T-helper 1 cell (primary cell): ENCODE measurements around the gene YWHAG.
"Not testable (repeated sequence)": the region's sequence is repeated elsewhere in the genome, so short reads cannot be mapped to it uniquely, and the experiment has no call there.

Source experiments
- DNase-seq, 5 donors: peaks; one replicate each; pipeline ENCODE4 v3.0.0-alpha.2; 2012 to 2020

The YWHAG gene

DNA sequence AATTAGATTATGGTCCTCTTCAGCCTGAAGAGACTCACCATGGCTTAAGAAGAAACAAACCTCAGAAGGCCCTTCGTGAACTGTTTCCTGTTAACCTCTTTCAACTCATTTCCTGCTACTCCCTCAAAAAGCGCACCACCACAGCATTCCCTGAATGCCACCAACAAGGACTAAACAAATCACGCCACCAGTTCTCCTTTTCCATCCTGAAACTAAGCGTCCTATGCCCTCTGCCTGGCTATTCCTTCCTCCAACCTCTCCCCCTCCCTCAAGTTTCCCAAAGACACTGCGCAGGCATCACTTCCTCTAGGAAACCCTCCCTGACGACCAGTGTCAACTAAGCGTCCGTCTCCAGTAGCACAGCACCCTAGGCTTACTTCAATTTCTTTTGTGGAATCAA is 12.0 kb downstream of the YWHAG start:
- DNase-seq: no peak

DNA sequence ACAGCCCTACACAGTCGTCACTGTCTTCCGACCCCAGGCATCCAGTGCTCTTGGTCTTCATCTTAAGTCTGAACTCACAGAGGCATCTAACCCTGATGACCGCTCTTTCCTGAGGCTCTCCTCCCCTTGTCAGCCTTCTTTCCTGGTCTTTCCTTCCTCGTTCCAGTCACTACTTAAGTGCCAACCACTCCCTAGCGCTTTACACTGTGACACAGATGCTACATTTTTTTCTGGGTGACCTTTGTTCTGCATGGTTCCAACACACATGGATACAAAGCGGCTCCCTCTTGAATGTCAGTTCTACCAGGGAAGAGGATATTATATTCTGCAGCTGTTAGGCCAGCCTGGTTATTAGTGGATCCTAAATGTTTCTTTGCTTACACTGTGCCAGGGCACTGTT is 12.7 kb downstream of the YWHAG start:
- no peak for DNase-seq

DNA sequence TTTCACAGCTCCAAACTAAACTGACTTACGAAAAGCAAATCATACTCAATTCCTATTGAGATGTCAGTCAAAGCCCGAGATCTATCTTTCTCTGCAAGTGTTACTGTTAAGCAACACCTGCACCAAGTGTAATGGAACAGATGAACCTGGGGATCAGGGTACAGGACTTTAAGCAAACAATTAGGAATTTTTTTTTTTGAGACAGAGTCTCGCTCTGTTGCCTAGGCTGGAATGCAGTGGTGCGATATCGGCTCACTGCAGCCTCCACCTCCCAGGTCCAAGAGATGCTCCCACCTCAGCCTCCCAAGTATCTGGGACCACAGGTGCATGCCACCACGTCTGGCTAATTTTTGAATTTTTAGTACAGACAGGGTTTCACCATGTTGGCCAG is 14.9 kb downstream of the YWHAG start:
- DNase-seq: no peak

DNA sequence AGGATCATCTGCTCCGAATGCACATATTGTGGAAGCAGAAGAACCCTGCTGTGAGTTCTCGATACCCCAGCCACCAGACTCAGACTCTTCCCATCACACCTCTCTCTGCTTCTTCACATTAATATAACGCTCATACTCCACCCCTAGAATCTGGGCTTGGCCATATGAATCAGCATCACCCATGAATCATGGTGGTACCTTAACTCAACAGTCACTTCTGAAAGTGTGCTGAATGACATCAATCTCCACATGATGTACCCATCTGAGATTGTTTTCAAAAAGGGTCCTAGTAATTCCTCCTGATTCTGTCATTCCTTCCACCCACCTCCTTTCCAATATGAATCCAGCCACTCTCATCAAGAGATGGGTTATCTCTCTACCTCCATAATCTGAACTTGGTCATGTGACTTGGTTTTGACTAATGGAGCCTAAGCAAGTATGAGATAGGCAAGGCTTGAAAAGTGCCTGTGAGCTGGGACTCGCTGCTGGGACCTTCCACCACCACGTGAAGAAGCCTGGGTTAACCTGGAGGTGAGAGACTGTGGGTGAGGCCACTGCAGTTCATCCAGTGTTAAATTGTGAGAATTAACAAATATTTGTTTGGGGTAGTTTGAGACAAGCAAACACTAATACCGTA is 15.4 kb downstream of the YWHAG start:
- DNase-seq: no peak

DNA sequence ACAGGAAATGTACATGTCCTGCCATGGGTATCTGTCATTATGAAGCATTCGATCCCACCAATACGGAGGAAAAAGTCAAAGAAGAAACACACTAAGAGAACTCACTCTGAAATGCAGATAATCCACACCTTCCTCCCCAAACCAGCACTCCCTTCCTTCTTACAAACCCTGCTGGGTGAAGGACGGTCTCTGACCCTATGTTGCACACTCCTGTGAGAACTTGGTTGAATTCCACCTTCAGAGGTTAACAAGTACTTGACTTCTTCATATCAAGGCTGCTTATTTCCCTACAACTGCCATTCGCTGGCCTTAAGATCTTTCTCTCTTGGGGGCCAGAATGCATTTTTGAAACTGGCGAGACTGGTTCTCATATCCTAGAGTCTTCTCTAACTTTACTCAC is 16.6 kb downstream of the YWHAG start:
- DNase-seq: no peak

DNA sequence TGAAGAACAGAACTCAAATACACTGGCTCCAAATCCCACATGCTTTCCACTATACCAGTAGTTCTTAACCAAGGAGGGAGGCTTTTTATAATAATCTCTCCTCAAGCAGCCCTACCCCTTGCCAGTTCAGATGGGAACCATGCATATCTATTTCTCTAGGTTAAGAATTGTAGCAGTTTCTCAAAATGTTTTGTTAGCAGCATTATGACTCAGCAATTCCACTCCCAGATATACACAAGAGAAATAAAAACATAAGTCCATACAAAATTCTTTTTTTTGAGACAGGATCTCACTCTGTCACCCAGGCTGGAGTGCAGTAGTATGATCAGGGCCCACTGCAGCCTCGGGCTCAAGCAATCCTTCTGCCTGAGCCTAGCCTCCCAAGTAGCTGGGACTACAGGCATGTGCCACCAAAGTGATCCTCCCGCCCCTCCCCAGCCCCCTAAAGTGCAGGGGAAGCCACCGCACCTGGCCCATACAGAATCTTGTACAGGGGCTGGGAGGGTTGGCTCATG is 18.1 kb downstream of the YWHAG start:
- no peak for DNase-seq

DNA sequence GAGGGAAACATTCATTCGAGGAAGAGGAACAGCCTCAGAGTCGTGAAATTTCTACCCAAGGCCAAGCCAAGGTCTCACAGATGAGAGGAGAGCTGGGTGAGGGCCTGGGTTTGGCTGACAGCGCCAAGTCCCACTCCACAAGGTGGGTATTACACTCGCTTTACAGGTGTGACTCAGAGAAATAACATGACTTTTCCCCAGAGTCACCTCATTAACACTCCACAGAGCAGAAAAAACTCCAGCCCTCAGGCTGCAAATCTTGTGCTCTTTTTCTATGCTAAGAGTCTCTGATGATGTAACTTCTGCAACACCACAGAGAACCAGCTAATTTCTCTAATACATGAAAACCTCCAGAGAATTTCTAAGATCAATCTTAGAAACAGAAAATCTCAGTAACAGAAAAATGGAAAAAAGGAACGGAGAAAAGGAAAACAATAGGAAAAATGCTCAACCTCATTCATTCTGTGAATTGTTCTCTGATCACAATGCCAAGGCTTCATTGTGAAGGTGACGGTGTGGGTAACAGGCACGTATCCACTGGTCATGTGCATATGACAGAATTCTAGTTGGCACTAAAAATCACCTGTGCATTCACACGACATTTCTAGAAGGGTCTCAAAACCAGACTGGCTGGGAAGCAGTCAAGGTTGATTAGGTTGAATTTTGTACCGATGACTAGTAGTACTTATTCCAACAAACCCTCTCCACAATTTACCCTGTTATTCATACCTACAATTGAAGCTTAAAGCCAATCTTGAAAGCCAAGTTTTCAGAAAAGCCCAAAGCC is 20.3 kb downstream of the YWHAG start:
- DNase-seq: no peak

DNA sequence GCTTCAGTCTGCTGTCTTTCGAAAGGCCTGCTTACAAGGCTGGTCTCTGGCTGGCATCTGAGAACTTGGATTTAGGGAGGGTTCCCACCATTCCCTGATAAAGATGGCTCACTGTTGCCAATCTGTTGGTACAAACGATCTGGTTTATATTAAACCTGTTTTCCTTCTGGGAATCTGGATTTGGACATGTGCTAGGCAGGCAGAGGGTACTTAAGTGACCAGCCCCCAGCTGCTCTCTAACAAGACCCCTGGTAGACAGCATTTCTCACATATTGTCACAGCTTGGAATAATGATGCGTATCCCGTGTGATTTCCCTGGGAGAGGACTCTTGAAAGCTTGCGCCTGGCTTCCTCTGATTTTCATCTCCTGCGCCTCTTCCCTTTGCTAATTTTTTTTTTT is 21.6 kb downstream of the YWHAG start:
- DNase-seq: no peak

DNA sequence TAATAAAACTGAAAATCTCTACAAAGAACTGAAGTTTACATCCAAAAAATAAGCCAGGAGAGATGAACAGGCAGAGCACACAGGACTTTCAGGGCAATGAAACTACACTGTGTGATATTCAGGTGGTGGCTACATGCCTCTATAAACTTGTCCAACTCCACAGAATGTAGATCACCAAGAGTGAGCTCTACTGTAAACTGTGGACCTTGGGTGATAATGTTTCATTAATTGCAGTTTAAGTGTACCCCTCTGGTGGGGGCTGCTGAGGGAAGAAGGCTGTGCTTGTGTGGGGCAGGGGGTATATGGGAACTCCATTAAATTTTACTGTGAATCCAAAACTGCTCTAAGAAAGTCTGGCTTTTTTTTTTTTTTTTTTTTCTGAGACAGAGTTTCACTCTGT is 22.7 kb downstream of the YWHAG start:
- no peak for DNase-seq

DNA sequence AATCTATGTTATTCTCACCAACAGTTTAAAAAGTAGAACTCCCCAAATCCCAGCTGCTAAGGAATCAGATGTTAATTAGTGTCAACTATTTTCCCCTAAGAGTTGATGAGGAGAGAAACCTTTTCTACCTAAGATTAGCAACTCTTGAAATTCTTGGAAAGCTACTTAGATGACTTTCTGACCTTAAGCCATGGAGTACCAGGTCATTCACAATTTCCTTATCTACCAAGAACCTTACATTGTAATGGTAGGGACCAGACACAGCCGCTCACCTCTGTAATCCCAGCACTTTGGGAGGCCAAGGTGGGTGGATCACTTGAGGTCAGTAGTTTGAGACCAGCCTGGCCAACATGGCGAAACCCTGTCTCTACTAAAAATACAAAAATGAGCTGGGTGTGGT is 23.4 kb downstream of the YWHAG start:
- not testable (repeated sequence) for DNase-seq

DNA sequence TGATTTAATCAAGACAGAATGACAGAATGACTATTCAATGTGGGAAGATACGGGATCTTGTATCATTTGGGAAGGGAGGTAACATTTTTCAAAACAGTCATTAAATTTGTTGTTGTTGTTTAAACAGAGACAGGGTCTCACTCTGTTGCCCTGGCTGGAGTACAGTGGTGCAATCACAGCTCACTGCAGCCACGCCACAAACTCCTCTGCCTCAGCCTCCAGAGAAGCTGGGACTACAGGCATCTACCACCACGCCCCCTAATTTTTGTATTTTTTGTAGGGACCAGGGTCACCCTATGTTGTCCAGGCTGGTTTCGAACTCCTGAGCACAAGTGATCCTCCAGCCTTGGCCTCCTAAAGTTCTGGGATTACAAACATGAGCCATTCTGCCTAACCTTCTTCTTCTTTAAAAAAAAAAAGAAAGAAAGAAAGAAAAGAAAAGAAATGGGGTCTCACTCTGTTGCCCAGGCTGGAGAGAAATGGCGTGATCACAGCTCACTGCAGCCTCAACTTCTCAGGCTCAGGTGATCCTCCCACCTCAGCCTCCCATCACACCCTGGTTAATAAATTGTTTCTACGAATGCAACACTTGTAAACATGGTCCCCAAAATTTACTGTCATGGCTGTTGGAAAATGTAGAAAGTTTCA is 24.3 kb downstream of the YWHAG start:
- no peak for DNase-seq

DNA sequence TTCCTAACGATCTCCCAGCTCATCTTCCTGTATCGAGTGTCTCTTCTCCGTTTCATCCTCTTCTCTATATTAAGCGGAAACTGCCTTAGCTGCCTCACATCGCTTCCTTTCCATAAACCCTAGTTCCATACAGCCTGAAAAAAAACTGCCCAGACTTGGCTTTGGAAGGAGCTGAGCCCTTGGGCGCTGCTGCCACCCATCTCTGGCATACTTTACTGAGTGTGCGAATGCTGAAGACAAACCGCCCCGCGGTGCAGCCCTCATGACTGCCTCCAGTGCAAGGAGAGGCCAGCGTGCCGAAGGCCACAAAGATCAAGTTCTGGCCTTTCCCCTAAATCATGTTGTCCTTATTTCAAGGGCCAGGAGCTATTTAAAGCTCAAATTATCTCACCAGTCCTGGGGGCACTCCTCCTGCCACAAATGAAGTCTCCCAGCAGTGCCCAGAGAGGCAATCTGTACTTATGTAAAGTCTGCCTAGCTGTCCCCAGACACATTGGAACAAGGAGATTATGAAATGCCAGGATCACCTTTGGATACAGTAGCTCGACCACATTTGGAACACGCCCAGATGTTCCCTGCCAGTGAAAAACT is 25.2 kb downstream of the YWHAG start:
- no peak for DNase-seq

DNA sequence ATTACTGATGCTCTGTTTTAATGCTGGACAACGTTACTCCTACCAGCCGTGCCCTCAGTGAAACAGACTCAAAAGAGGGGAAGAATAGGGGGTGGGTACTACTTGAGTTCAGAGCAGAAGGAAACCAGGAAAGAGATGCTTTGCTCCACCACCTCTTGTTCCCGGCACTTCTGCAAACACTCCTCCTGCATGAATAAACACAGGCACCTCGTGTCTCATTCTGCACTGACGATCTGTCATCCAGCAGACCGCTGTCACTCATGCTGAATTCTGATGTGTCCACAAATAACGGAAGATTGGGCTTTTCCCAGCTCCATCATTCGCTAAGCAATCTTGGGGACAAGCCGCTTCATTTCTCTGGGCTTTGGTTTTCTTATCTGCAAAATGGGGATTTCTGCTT is 26.7 kb downstream of the YWHAG start:
- no peak for DNase-seq

DNA sequence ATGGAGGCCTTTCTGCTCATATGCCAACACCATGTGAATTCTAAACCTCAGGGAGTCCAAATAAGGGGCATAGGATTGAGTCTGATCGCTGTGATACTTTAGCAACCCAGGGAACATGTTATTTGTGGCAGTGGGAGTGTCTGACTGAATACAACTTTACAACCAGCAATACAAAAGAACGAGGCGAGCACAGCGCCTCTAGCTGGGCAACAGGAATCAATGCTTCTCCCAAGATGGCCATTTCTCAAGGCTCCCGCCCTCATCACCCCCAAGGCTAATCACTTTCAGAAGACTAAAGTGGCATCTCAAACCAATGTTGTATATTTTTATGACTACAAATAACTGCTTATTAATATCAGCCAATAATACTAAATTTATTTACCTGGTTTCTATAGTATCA is 28.1 kb downstream of the YWHAG start:
- DNase-seq: no peak

DNA sequence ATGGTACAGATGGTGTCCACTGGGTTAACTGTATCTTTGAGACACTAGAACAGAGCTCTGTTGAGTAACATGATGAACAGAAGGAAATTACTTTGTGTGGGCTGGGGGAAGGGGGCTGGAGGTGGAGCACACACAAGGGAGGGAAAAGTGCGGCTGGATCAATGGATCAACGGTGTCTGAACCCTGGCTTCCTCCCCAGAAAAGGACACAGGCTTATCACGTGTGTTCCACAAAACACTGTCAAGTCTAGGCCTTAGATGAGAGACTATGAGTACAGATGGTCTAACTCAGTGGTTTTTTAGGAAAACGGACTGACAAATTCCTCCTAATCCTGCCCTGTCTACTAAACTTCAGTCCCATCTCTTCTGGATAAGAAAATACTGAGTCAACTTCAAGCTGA is 28.5 kb downstream of the YWHAG start:
- no peak for DNase-seq

DNA sequence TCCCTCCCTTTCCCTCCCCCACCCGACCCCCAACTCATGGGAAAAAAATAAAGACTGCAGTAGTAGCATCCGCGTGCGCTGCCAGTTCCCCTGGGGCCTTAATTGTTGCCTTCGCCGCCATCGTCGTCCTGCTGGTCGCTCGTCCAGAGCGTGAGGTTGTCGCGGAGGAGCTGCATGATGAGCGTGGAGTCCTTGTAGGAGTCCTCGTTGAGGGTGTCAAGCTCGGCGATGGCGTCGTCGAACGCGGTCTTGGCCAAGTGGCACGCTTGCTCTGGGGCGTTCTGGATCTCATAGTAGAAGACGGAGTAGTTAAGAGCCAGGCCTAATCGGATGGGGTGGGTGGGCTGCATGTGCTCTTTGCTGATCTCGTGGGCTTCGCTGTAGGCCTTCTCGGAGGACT is 29.3 kb downstream of the YWHAG start:
- DNase-seq: no peak

DNA sequence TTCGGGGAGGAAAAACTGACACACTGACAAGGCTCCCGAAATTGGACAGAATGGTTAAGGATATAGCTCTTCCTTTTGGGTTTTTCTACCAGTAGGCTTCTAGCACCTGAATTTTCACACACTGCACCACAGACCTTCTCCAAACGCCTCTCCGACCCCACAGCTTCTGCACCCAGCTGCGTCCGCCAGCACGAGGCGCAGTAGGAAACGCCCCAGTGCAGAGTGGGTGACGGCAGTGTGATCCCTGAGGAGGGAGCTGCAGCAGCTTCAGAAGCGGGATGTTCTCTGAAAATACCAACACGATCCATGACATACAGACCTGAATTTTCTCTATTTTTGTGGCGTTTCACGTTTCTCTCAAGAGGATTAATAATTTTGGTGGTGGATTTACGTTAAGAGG is 30.4 kb downstream of the YWHAG start:
- DNase-seq: no peak

DNA sequence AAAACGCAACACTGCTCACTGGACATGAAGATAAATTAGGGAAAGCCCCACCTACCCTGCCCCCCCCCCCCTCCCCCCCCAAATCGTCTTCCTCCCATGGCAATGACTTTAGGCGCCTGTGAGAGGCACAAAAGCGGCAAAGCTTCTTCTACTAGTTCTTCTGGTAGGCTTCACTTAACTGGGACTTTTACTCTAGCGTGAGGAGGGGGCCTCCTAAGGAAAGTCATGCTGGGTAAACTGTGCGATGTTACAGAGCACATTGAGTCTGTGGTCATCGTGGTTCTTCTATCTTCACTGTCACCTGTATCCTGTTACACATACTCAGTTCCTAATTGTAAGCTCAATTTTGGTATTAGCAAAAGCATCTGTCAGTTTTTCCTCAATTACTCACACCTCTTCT is 31.2 kb downstream of the YWHAG start:
- DNase-seq: no peak

DNA sequence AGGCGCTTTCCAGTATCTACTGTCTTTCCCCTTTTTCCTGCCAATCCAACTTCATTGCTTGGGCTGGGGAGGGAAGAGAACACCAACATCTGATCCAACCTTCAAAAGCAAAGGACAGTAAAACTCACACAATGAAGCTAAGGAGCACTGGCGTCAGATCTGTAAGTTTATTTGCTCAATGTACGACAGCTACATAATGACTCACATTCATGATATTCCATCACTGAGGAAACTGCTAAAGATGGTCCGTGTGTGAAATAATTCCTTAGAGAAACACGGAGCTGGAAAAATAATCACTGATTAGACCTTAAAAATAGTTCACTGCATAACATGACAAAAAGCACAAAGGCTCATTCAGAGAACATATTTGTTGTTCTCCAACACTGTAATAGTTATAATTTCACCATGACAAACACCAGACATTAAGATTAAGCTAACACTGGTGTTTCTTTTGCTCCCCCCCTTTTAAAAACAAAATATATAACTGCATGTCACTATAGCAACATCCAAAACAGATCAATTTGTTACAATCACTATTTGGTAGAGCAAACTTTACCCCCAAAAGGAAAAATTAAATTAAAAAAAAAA is 32.1 kb downstream of the YWHAG start:
- no peak for DNase-seq

DNA sequence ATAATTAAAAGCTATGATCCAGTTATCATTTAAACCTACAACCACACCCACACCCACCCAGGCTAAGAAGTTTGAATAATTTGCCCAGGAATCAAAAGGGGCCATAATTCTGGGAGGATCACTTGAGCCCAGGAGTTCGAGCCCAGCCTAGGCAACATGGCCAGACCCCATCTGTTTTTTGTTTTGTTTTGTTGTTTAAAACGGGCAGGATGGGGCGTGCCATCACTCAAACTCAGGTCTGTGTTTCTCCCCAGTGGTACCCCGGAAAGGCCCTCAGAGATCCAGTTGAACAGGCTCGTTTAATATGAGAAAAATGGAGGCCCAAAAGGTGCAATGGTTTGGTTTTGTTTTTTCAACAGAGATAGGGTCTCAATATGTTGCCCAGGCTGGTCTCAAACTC is 33.0 kb downstream of the YWHAG start:
- DNase-seq: no peak

DNA sequence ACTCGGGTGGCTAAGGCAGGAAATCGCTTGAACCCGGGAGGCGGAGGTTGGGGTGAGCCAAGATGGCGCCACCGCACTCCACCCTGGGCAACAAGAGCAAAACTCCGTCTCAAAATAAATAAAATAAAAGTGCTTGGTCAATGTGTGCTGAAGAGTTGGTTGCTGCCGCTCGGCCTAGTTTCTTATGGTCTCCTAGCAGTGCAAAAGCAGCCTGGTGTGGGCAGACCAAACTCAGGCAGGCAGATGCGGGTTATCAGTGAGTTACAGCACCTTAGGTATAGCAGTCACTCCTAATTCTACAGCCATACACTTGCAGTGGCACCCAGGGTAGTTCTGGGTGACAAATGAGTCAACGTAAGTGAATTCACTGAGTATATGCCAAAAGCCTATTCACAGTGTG is 33.7 kb downstream of the YWHAG start:
- no peak for DNase-seq

DNA sequence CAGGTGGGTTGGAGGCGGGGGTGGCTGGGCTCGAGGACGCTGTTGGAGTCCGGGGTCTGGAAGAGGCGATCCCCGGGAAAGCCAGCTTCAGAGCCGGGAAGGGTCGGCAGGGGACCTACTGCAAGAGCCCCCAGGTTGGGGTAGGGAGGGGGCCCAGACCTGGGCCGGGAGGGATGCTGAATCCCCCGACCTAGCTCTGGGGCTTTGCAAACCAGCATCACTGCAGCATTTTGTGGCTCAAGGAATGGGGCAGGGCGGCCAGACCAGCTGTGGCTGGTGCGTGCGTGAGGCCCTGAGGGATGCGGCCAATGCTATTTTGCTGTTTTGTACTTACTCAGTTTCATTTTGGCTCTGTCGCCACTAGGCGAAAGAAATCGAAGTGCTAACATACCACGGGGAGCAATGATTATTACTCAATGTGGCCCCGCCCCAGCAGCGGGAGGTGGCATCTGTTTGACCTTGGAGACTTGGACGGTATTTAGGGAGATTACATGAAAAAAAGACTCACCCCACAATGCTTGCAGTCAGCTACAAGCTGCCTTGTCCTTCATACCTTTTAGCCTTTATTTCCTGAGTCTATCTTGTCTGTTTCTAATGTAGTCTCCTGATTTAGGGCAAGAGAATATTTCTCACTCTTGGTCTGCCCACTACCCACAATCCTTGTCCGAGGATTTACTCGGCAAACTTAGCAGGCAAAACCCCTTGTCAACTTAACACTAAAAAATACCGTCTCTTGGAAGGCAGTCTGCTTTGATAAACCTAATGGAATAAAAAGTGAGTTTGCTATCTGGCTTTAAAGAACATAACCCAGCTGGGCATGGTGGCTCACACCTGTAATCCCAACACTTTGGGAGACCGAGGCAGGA is 40.1 kb downstream of the YWHAG start:
- DNase-seq: peak; percentile 23 to 83 (median 50)
